ENCODE measurements around the gene SH3TC1. TPM values are rescaled to one million over a fixed set of nuclear protein-coding genes. Genes with fewer than 3 reads are reported as not detected.
A peak's percentile ranks its signal among the peaks of the same experiment; 100 is the strongest.

SH3TC1 gene
- polyA plus RNA-seq, 1 donor from 2014 or later, result 39.8 TPM

DNA sequence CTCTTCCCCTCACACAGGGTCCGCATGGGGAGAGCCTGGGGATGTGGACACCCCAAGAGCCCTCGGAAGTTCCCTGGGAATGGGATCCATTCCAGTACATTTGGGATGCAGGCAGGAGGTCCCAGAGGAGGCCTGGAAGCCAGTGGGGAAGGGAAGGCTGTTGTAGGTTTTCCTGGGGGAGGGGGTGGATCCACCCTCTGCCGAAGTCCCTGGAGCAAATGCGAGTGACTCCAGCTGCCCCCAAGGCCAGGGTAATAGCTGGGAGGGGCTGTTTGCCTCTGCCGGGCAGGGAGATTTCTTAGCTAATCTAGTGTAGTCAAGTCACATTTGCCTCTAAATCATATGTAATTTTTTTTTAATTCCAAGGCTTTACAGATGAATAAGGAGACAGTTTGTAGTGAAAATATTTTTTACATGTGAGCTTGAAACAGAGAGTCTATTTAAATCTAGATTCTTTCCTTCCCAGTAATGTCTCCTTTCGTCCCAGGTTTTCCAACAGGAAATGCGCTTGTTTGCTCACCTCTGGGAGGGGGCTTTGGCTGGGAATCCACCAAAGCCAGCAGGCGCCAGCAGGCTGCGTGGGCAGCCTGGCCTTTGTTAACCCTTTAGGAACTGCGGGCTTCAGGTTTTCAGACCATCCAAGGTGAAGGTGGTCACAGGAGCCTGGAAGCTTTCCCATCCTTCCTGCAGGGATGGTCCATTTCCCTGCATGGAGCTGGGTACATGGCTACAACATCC lies 26.8 kb downstream of the SH3TC1 start:
- Mint-ChIP-seq H3K4me1 (peaks cover 18 to 22% (median 19%) of the 10 kb centered on the region in 3 donors), H3K36me3 (peaks cover 5% of the 10 kb centered on the region), H3K4me3 (no peak overlapping the region), H3K9me3 (no peaks in the 10 kb centered on the region), H3K27me3 (no peaks in the 10 kb centered on the region), H3K27ac (no peak overlapping the region)

DNA sequence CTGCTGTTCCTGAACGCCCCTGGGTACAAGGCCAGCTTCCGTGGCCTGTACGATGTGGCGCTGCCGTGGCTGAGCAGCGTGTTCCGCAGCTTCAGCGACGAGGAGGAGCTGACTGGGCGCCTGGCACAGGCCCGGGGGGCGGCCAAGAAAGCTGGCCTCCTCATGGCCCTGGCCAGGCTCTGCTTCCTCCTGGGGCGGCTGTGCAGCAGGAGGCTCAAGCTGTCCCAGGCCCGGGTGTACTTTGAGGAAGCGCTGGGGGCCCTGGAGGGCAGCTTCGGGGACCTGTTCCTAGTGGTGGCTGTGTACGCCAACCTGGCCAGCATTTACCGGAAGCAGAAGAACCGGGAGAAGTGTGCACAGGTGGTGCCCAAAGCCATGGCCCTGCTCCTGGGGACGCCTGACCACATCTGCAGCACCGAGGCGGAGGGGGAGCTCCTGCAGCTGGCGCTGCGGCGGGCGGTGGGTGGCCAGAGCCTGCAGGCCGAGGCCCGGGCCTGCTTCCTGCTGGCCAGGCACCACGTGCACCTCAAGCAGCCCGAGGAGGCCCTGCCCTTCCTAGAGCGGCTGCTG lies 28.2 kb downstream of the SH3TC1 start:
- no peaks in the 10 kb centered on the region for H3K27me3 Mint-ChIP-seq
- H3K27ac Mint-ChIP-seq, result peak overlapping the region in 1 of 3 donors; percentile 42
- no peaks in the 10 kb centered on the region for H3K36me3 Mint-ChIP-seq
- H3K9me3 Mint-ChIP-seq, result no peaks in the 10 kb centered on the region
- H3K4me3 Mint-ChIP-seq, result no peak overlapping the region
- peaks cover 13 to 21% (median 14%) of the 10 kb centered on the region in 3 donors for H3K4me1 Mint-ChIP-seq

DNA sequence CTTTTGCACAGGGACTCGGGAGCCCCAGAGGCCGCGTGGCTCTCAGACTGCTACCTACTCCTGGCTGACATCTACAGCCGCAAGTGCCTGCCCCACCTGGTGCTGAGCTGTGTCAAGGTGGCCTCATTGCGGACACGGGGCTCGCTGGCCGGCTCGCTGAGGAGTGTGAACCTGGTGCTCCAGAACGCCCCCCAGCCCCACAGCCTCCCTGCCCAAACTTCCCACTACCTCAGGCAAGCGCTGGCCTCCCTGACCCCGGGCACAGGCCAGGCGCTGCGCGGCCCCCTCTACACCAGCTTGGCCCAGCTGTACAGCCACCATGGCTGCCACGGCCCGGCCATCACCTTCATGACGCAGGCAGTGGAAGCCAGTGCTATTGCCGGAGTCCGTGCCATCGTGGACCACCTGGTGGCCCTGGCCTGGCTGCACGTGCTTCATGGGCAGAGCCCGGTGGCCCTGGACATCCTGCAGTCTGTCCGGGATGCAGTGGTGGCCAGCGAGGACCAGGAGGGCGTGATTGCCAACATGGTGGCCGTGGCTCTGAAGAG lies 28.8 kb downstream of the SH3TC1 start:
- Mint-ChIP-seq H3K27ac (peak overlapping the region in 2 of 3 donors; percentile 16 to 88), H3K9me3 (no peaks in the 10 kb centered on the region), H3K36me3 (no peaks in the 10 kb centered on the region), H3K4me1 (peaks cover 13 to 21% (median 14%) of the 10 kb centered on the region in 3 donors), H3K27me3 (no peaks in the 10 kb centered on the region), H3K4me3 (peak overlapping the region in 1 of 4 donors; percentile 74)

DNA sequence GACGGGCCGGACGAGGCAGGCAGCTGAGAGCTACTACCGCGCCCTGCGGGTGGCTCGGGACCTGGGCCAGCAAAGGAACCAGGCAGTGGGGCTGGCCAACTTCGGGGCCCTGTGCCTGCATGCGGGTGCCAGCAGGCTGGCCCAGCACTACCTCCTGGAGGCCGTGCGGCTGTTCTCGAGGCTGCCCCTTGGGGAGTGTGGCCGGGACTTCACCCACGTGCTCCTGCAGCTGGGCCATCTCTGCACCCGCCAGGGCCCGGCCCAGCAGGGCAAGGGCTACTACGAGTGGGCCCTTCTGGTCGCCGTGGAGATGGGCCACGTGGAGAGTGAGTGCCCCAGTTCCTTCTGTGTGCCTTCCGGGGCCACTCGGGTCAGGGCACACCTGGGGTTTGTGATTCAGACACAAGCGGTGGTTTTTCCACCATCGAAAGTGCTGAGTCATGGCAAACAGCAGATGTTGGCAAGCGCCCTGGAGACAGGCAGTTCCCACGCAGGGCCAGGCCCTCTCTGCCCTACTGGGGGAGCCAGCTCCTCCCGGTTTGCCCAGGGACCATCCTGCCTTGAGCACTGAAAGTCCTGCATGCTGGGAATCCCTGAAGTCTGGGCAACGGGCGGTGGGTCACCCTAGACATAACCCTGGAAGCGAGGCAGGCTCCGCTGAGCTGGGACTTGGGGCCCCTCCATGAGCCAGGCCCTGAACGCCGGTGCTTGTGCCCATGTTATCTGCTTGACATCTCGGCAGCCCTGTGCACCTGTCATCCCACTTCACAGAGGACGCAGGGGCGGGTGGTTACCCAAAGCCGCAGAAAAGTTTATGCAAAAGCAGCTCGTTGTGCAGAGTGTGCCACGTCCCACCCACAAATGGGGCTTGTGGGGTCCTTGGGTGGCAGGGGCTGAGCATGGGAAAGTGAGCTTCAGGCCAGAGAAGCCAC lies 29.5 kb downstream of the SH3TC1 start:
- Mint-ChIP-seq H3K27me3 (no peaks in the 10 kb centered on the region), H3K27ac (peak overlapping the region; percentile 83 to 95 (median 88)), H3K36me3 (no peaks in the 10 kb centered on the region), H3K4me3 (peak overlapping the region in 3 of 4 donors; percentile 70 to 89 (median 86)), H3K9me3 (no peaks in the 10 kb centered on the region), H3K4me1 (peaks cover 13 to 21% (median 14%) of the 10 kb centered on the region in 3 donors)

DNA sequence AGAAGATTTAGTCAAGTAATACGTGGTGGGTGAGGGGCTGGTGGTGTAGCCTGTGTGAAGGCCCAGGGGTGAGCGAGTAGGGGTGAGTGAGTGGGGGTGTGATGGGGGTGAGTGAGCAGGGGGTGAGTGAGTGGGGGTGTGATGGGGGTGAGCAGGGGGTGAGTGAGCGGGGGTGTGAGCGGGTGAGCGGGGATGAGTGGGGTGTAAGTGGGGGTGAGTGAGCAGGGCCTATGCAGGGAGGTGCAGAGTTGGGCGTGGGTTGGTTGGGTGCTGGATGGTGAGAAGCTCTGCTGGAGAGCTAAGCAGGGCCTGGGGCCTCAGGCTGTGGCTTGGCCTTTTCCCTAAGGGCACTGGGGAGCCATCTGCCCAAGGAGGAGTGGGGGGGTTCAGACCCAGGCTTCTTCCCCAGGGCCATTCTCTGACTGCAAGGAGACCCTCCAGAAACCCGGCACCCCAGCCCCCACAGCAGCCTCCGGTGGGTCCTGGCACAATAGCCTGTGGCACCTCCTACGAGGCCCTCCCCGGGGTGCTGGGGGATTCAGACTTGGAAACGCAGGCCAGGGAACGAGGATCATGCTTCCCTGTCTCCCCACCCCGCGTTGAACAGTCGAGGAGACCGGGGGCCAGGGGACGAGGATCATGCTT lies 30.4 kb downstream of the SH3TC1 start:
- Mint-ChIP-seq H3K4me3 (peak overlapping the region in 2 of 4 donors; percentile 70 to 89), H3K4me1 (peaks cover 13 to 19% (median 14%) of the 10 kb centered on the region in 3 donors), H3K27me3 (no peaks in the 10 kb centered on the region), H3K36me3 (no peaks in the 10 kb centered on the region), H3K9me3 (no peaks in the 10 kb centered on the region), H3K27ac (peak overlapping the region; percentile 83 to 95 (median 88))

DNA sequence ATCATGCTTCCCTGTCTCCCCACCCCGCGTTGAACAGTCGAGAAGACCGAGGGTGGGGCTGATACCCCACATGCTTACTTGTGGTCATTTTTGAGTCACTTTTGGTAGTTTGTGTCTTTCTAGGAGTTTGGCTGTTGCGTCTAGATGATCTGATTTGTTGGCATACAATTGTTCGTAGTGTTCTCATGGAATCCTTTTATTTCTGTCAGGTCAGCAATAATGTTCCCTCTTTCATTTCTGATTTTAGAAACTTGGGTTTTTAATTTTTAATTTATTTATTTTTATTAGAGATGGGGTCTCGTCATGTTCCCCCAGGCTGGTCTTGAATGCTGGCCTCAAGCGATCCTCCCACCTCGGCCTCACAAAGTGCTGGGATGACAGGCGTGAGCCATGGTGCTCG lies 30.9 kb downstream of the SH3TC1 start:
- peak overlapping the region in 3 of 4 donors; percentile 6 to 59 (median 30) for H3K4me3 Mint-ChIP-seq
- peak overlapping the region; percentile 53 to 67 (median 58) for H3K27ac Mint-ChIP-seq
- H3K27me3 Mint-ChIP-seq, result no peaks in the 10 kb centered on the region

DNA sequence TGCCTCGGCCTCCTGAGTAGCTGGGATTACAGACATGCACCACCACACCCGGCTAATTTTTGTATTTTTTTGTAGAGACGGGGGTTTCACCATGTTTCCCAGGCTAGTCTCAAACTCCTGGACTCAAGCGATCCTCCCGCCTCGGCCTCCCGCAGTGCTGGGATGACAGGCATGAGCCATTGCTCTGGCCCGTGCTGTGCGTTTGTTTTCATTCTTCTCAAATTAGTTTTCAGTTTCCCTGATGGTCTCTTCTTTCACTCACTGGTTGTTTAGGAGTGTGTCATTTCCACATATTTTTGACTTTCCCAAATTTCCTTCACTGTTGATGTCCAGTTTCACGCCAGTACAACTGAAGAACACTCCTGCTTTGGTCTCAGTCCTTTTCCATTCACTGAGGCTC lies 31.8 kb downstream of the SH3TC1 start:
- H3K36me3 Mint-ChIP-seq, result peaks cover 2% of the 10 kb centered on the region
- H3K9me3 Mint-ChIP-seq, result no peaks in the 10 kb centered on the region
- no peaks in the 10 kb centered on the region for H3K27me3 Mint-ChIP-seq
- H3K4me3 Mint-ChIP-seq, result peak overlapping the region in 1 of 4 donors; percentile 63
- peak overlapping the region in 1 of 3 donors; percentile 53 for H3K27ac Mint-ChIP-seq
- peaks cover 14 to 19% (median 18%) of the 10 kb centered on the region in 3 donors for H3K4me1 Mint-ChIP-seq

More for the DNA sequence above, 30.9 kb downstream of the SH3TC1 start:
- Mint-ChIP-seq H3K9me3 (no peaks in the 10 kb centered on the region), H3K4me1 (peaks cover 14 to 19% (median 14%) of the 10 kb centered on the region in 3 donors), H3K36me3 (peaks cover 2% of the 10 kb centered on the region)

DNA sequence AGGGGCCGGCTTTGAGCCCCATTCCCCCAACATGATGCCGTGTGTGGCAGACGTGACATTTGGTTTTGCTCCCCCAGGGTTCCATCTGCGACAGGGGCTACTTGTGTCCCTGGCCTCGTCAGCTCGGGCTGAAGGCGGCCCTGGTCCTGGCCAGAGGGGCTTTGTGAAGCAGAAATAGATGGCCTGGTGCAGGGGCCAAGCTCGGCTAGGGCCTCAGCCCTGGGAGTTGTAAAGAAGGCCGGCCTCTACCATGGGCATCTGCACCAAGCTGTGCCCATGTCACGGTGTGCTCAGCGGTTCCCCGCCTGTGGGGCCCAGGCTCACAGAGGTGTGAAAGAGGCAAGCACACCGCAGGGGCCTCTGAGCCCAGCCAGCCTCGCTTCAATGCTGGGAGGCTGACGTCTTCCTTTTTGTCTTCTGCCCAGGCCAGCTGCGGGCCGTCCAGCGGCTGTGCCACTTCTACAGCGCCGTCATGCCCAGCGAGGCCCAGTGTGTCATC lies 32.5 kb downstream of the SH3TC1 start:
- peaks cover 10 to 18% (median 17%) of the 10 kb centered on the region in 3 donors for H3K4me1 Mint-ChIP-seq
- H3K27ac Mint-ChIP-seq, result peak overlapping the region in 1 of 3 donors; percentile 32
- peaks cover 2% of the 10 kb centered on the region for H3K36me3 Mint-ChIP-seq
- H3K4me3 Mint-ChIP-seq, result no peak overlapping the region
- no peaks in the 10 kb centered on the region for H3K27me3 Mint-ChIP-seq
- no peaks in the 10 kb centered on the region for H3K9me3 Mint-ChIP-seq

DNA sequence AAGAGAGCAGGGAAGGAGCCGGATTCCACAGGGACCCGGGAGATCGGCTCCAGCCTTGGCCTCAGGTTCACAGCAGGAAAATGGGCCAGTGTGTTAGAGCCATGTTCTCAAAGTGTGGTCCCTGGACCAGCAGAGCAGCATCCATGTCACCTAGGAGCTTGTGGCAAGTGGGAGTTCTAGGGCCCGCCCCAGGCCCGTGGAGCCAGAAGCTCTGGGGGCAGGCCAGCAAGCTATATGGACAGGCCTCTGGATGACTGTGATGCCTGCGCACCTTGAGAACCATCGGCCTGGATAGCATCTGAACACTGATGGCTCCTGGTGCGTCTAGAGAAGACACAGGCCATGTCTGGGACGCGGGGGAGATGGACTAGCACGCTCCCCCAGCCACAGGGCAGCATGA lies 33.7 kb downstream of the SH3TC1 start:
- Mint-ChIP-seq H3K4me1 (peaks cover 10 to 19% (median 17%) of the 10 kb centered on the region in 3 donors), H3K9me3 (no peaks in the 10 kb centered on the region), H3K4me3 (no peak overlapping the region), H3K27ac (no peak overlapping the region), H3K27me3 (no peaks in the 10 kb centered on the region), H3K36me3 (peaks cover 2% of the 10 kb centered on the region)

DNA sequence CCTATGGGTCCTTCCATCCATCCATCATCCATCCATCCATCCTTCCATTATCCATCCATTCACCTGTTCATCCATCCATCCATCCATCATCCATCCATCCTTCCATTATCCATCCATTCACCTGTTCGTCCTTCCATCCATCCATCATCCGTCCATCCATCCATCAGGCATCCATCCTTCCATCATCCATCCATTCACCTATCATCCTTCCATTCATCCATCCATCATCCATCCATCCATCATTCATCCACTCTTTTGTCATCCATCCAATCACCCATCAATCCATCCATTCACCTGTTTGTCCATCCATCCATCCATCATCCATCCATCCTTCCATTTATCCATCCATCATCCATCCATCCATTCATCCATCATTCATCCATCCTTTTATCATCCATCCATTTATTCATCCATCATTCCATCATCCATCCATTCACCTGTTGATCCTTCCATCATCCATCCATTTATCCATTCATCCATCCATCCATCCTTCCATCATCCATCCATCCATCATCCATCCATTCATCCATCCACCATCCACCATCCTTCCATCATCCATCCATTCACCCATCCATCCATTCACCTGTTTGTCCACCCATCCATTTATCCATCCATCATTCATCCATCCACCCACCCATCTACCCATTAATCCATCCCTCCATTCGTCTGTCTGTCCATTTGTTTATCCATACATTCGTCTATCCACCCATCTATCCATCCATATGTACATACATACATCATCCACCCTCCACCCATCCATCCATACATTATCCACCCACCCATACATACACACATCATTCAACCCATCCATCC lies 34.8 kb downstream of the SH3TC1 start:
- no peaks in the 10 kb centered on the region for H3K9me3 Mint-ChIP-seq
- no peak overlapping the region for H3K27ac Mint-ChIP-seq
- H3K36me3 Mint-ChIP-seq, result peaks cover 2% of the 10 kb centered on the region
- H3K4me3 Mint-ChIP-seq, result no peak overlapping the region
- no peaks in the 10 kb centered on the region for H3K27me3 Mint-ChIP-seq
- H3K4me1 Mint-ChIP-seq, result peaks cover 12 to 18% (median 14%) of the 10 kb centered on the region in 3 donors

DNA sequence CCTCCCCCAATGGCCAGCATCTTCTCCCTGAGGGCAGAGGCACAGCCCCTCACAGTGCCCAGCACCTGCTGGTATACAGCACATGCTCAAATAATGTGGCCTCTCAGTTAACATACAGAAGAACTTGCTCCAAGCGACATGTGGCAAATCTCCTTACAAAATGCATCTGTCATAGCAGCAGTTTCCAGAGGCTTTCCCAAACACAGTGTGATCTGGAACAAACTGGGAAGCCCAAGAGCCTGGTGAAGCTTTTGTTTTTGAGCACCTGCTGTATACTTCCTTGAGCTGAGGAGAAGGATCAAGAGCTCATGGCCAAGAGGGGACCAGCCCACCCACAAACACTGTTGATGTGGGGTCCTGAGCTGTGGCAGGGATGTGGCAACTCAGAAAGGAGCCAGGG lies 35.6 kb downstream of the SH3TC1 start:
- peaks cover 12 to 19% (median 14%) of the 10 kb centered on the region in 3 donors for H3K4me1 Mint-ChIP-seq
- peak overlapping the region in 1 of 4 donors; percentile 27 for H3K4me3 Mint-ChIP-seq
- H3K27me3 Mint-ChIP-seq, result no peaks in the 10 kb centered on the region
- no peaks in the 10 kb centered on the region for H3K9me3 Mint-ChIP-seq
- H3K27ac Mint-ChIP-seq, result peak overlapping the region in 2 of 3 donors; percentile 3 to 28
- H3K36me3 Mint-ChIP-seq, result peaks cover 2% of the 10 kb centered on the region

DNA sequence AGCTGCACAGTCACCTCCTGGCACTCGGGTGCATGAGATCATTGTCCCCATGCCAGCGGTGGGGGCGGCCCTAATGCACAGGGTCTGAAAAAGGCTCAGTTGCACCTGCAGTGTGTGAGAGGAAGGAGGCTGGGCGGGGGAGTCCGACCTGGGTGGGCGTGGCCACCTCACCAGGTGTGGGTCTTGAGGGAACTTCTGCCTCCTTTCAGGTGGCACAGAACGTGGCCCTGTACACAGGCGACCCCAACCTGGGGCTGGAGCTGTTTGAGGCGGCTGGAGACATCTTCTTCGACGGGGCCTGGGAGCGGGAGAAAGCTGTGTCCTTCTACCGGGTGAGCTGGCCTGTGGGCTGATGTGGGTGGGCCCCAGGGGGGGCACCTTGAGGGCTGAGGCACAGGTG lies 36.1 kb downstream of the SH3TC1 start:
- no peaks in the 10 kb centered on the region for H3K9me3 Mint-ChIP-seq
- peaks cover 10 to 19% (median 10%) of the 10 kb centered on the region in 3 donors for H3K4me1 Mint-ChIP-seq
- H3K36me3 Mint-ChIP-seq, result peaks cover 2% of the 10 kb centered on the region
- no peaks in the 10 kb centered on the region for H3K27me3 Mint-ChIP-seq
- H3K4me3 Mint-ChIP-seq, result peak overlapping the region in 1 of 4 donors; percentile 27
- peak overlapping the region in 2 of 3 donors; percentile 3 to 50 for H3K27ac Mint-ChIP-seq

DNA sequence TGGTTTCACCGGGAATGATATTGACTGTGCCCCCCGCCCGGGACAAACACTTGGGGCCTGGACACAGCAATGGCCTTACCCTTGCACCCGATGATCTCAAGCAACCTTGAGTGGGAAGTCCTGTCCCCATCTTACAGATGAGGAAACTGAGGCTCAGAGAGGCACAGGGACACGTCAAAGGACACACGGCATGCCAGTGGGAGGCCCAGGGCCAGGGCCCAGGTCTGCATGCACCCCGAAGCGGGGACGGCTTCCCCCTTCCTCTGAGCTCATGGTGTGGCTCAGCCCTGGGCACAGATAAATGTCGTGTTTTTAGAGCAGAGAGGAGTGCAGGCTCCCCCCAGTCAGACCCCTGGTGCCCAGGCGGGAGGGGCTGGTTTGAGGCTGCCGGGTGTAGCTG lies 36.6 kb downstream of the SH3TC1 start:
- Mint-ChIP-seq H3K4me3 (no peak overlapping the region), H3K27ac (peak overlapping the region in 2 of 3 donors; percentile 3 to 50), H3K36me3 (peaks cover 2% of the 10 kb centered on the region), H3K9me3 (no peaks in the 10 kb centered on the region), H3K4me1 (peaks cover 5 to 14% (median 7%) of the 10 kb centered on the region in 3 donors), H3K27me3 (no peaks in the 10 kb centered on the region)
